Tibial nerve (tissue), 4 donors: ENCODE data around the gene TBC1D22A. TPM values are rescaled to one million over a fixed set of nuclear protein-coding genes. Genes with fewer than 3 reads are reported as not detected.
A peak's percentile ranks its signal among the peaks of the same experiment; 100 is the strongest.

Experiments used
- DNase-seq, 2 donors: peaks; one replicate each; pipeline ENCODE4 v3.0.0-alpha.2; 2019; ENCODE audit warnings: low spot score in 2 of 2
- H3K27ac ChIP-seq, 4 donors: fragments of 200-600 bp; sonication (generic) in 3 of 4; one replicate each; pipeline ENCODE4 v1.5.1; 2017 to 2019; ENCODE audit warnings: mild to moderate bottlenecking in 1 of 4
- H3K27me3 ChIP-seq, 2 donors: fragments of 200-600 bp; sonication (generic) in 1 of 2; one replicate each; pipeline versions ENCODE4 v1.5.1 to v1.6.0; 2017 to 2019
- H3K36me3 ChIP-seq, 3 donors: fragments of 200-600 bp; sonication (generic); one replicate each; pipeline ENCODE4 v1.5.1; 2018 to 2019
- H3K4me1 ChIP-seq, 4 donors: fragments of 200-600 bp; sonication (generic) in 3 of 4; one replicate each; pipeline ENCODE4 v1.5.1; 2017 to 2019
- H3K4me3 ChIP-seq, 4 donors: fragments of 200-600 bp; sonication (generic) in 3 of 4; one replicate each; pipeline ENCODE4 v1.5.1; 2017 to 2019; ENCODE audit warnings: mild to moderate bottlenecking in 1 of 4, moderate library complexity in 1 of 4
- H3K9me3 ChIP-seq, 4 donors: fragments of 200-600 bp; sonication (generic) in 3 of 4; one replicate each; pipeline ENCODE4 v1.5.1; 2017 to 2019
- CTCF ChIP-seq, 5 experiments: fragments of 200-600 bp in 3 of 5; fragments of 450-650 bp in 2 of 5; sonication (generic) in 3 of 5; IDR thresholded peaks; one replicate each; pipeline ENCODE4 v1.5.1; 2016 to 2019; ENCODE audit warnings: antibody characterized with exemption in 5 of 5, mild to moderate bottlenecking in 3 of 5, moderate library complexity in 2 of 5
- EP300 ChIP-seq, 2 donors: sonication (generic); formaldehyde crosslinking; IDR thresholded peaks; one replicate each; pipeline ENCODE4 v1.6.1; 2017; ENCODE audit warnings: antibody characterized with exemption in 2 of 2, mild to moderate bottlenecking in 1 of 2
- POLR2A ChIP-seq, 2 donors: fragments of 450-650 bp; IDR thresholded peaks; one replicate each; pipeline ENCODE4 v1.6.1; 2017; ENCODE audit warnings: antibody characterized with exemption in 2 of 2, mild to moderate bottlenecking in 2 of 2, moderate library complexity in 2 of 2
- WGBS, 2 donors: methylation state at CpG; one replicate each; pipeline ENCODE4 v1.1.5; 2018; 5-methylcytosine and 5-hydroxymethylcytosine counted together
- total RNA-seq, 4 donors: library from RNA; depleted of rRNA; stranded (reverse); fragments of >200 nt; gene quantifications; one replicate each; pipeline ENCODE4 v1.1.0, GENCODE V29; 2016

TBC1D22A gene
- total RNA-seq, 4 donors from 2014 or later = 27.3 to 35.4 (median 29.3) TPM

- H3K36me3 ChIP-seq = peaks cover 0 to 86% (median 0%) of the 10 kb centered on the region in 3 donors
Observed at GRCh38 chr22:47172771-47173534, 410.5 kb downstream of the TBC1D22A start.

GRCh38 chr22:47173535-47174021 is 411.1 kb downstream of the TBC1D22A start:
- WGBS, 2 donors = 83 to 86% methylated on average over 16 of the region's 17 CpGs
- H3K27ac ChIP-seq = no peak overlapping the region
- H3K27me3 ChIP-seq = no peaks in the 10 kb centered on the region
- H3K36me3 ChIP-seq = peaks cover 0 to 84% (median 0%) of the 10 kb centered on the region in 3 donors
- no peak overlapping the region for H3K4me3 ChIP-seq
- no peaks in the 10 kb centered on the region for H3K4me1 ChIP-seq
- DNase-seq = peak in 1 of 2 donors; percentile 5
- H3K9me3 ChIP-seq = peaks cover 0 to 6% (median 0%) of the 10 kb centered on the region in 4 donors
- TF ChIP-seq POLR2A (IDR thresholded peaks at IDR 0.05) (no peak), EP300 (IDR thresholded peaks at IDR 0.05) (no peak), CTCF (IDR thresholded peaks at IDR 0.05) (no peak)

More at GRCh38 chr22:47172771-47173534, 410.5 kb downstream of the TBC1D22A start:
- peak in 1 of 2 donors; percentile 9 for DNase-seq
- no peak overlapping the region for H3K4me3 ChIP-seq
- H3K27me3 ChIP-seq = no peaks in the 10 kb centered on the region
- peaks cover 0 to 6% (median 0%) of the 10 kb centered on the region in 4 donors for H3K9me3 ChIP-seq
- H3K4me1 ChIP-seq = no peaks in the 10 kb centered on the region
- TF ChIP-seq CTCF (IDR thresholded peaks at IDR 0.05) (no peak), POLR2A (IDR thresholded peaks at IDR 0.05) (no peak), EP300 (IDR thresholded peaks at IDR 0.05) (no peak)
- no peak overlapping the region for H3K27ac ChIP-seq
- WGBS, 2 donors = 85 to 87% methylated on average over 18 to 20 of the region's 21 CpGs

- peaks cover 0 to 79% (median 0%) of the 10 kb centered on the region in 3 donors for H3K36me3 ChIP-seq
Observed at GRCh38 chr22:47174096-47174495, 411.6 kb downstream of the TBC1D22A start.

GRCh38 chr22:47174671-47175112 is 412.2 kb downstream of the TBC1D22A start:
- peak in 1 of 2 donors; percentile 8 for DNase-seq
- H3K4me3 ChIP-seq = no peak overlapping the region
- peaks cover 0 to 73% (median 0%) of the 10 kb centered on the region in 3 donors for H3K36me3 ChIP-seq
- TF ChIP-seq EP300 (IDR thresholded peaks at IDR 0.05) (no peak), CTCF (IDR thresholded peaks at IDR 0.05) (no peak), POLR2A (IDR thresholded peaks at IDR 0.05) (no peak)
- peaks cover 0 to 1% (median 0%) of the 10 kb centered on the region in 4 donors for H3K4me1 ChIP-seq
- 77 to 96% methylated on average over 5 to 12 of the region's 14 CpGs for WGBS, 2 donors
- no peak overlapping the region for H3K27ac ChIP-seq
- no peaks in the 10 kb centered on the region for H3K27me3 ChIP-seq
- peaks cover 0 to 6% (median 0%) of the 10 kb centered on the region in 4 donors for H3K9me3 ChIP-seq

More at GRCh38 chr22:47174096-47174495, 411.6 kb downstream of the TBC1D22A start:
- H3K4me1 ChIP-seq = no peaks in the 10 kb centered on the region
- H3K27ac ChIP-seq = no peak overlapping the region
- TF ChIP-seq CTCF (IDR thresholded peaks at IDR 0.05) = no peak
- TF ChIP-seq EP300 (IDR thresholded peaks at IDR 0.05) = no peak
- no peak for TF ChIP-seq POLR2A (IDR thresholded peaks at IDR 0.05)
- H3K9me3 ChIP-seq = peaks cover 0 to 6% (median 0%) of the 10 kb centered on the region in 4 donors
- DNase-seq = peak in 1 of 2 donors; percentile 9
- H3K4me3 ChIP-seq = no peak overlapping the region
- WGBS, 2 donors = 94 to 96% methylated on average over 17 to 21 of the region's 21 CpGs
- no peaks in the 10 kb centered on the region for H3K27me3 ChIP-seq
